PC-3 (cell line): ENCODE data around the gene RELL2. TPM values are rescaled to one million over a fixed set of nuclear protein-coding genes. Genes with fewer than 3 reads are reported as not detected.

Experiments used
- ATAC-seq: fragments of 200-7000 bp; cut with Tn5 transposase; 2 replicates; pipeline ENCODE4 v1.9.1; 2020; ENCODE audit warnings: mild to moderate bottlenecking, moderate library complexity
- BruUV-seq: library from RNA; stranded (reverse); fragments of 400-500 nt; replicated peaks from 2 replicates; lab custom pipeline; 2021; lab: Mats Ljungman, UMichigan
- CTCF ChIA-PET: fragments of 300-600 bp; sonication (Branson Sonifier 250); formaldehyde crosslinking; loops from one replicate; lab custom pipeline; 2022; ENCODE audit warnings: antibody characterized with exemption; lab: Charles Lee
- POLR2A ChIA-PET: fragments of 300-600 bp; sonication (Branson Sonifier 250); formaldehyde crosslinking; loops from one replicate; lab custom pipeline; 2022; ENCODE audit warnings: antibody characterized with exemption; ENCODE audit not compliant: unreplicated experiment; lab: Charles Lee
- DNase-seq: peaks from one replicate; pipeline ENCODE4 v3.0.0-alpha.2; 2015
- H2AFZ ChIP-seq: fragments of 300-600 bp; sonication (generic); 2 replicates; pipeline ENCODE4 v1.6.0; 2016; ENCODE audit warnings: antibody characterized with exemption, low read length
- H3F3A ChIP-seq: fragments of 300-600 bp; sonication (generic); one replicate; pipeline ENCODE4 v1.6.0; 2017; ENCODE audit warnings: antibody characterized with exemption, low read length, control low read depth, mild to moderate bottlenecking; ENCODE audit not compliant: unreplicated experiment
- H3K27ac ChIP-seq: fragments of 300-600 bp; sonication (generic); 2 replicates; pipeline ENCODE4 v1.5.1; 2016; ENCODE audit warnings: mild to moderate bottlenecking, low read length
- H3K27me3 ChIP-seq: fragments of 300-600 bp; sonication (generic); 2 replicates; pipeline ENCODE4 v1.6.1; 2016; ENCODE audit warnings: low read length, mixed read lengths
- H3K36me3 ChIP-seq: fragments of 300-600 bp; sonication (generic); 2 replicates; pipeline ENCODE4 v1.6.1; 2016; ENCODE audit warnings: low read depth, mixed run types, low read length, mixed read lengths
- H3K4me1 ChIP-seq: fragments of 300-600 bp; sonication (generic); 2 replicates; pipeline ENCODE4 v1.5.1; 2016; ENCODE audit warnings: low read length; ENCODE audit not compliant: insufficient read depth
- H3K4me2 ChIP-seq: fragments of 300-600 bp; sonication (generic); 2 replicates; pipeline ENCODE4 v1.6.0; 2016; ENCODE audit warnings: low read length
- H3K4me3 ChIP-seq: fragments of 300-600 bp; sonication (generic); 2 replicates; pipeline ENCODE4 v1.5.1; 2016; ENCODE audit warnings: mild to moderate bottlenecking, low read length, mixed read lengths
- H3K79me2 ChIP-seq: fragments of 300-600 bp; sonication (generic); 2 replicates; pipeline ENCODE4 v1.6.1; 2017; ENCODE audit warnings: low read length, mixed read lengths
- H3K9ac ChIP-seq: fragments of 300-600 bp; sonication (generic); 2 replicates; pipeline ENCODE4 v1.6.0; 2016; ENCODE audit warnings: mild to moderate bottlenecking, low read length
- H3K9me2 ChIP-seq: fragments of 300-600 bp; sonication (generic); replicated peaks from 2 replicates; pipeline ENCODE4 v1.6.1; 2016; ENCODE audit warnings: mixed run types, low read length, mixed read lengths
- H3K9me3 ChIP-seq: fragments of 300-600 bp; sonication (generic); 2 replicates; pipeline ENCODE4 v1.6.1; 2016; ENCODE audit warnings: low read length, mixed read lengths
- H4K20me1 ChIP-seq: fragments of 300-600 bp; sonication (generic); 2 replicates; pipeline ENCODE4 v1.6.1; 2016; ENCODE audit warnings: low read length, mixed read lengths
- CTCF ChIP-seq: fragments of 300-600 bp; sonication (generic); conservative IDR thresholded peaks from 2 replicates; pipeline ENCODE4 v1.5.1; 2017; ENCODE audit warnings: antibody characterized with exemption, low read depth, mild to moderate bottlenecking, low read length
- EZH2 ChIP-seq: fragments of 300-600 bp; sonication (generic); IDR thresholded peaks from one replicate; pipeline ENCODE4 v1.6.1; 2017; ENCODE audit warnings: antibody characterized with exemption, mild to moderate bottlenecking, low read length; ENCODE audit not compliant: unreplicated experiment
- EZH2phosphoT487 ChIP-seq: fragments of 300-600 bp; sonication (generic); IDR thresholded peaks from 2 replicates; pipeline ENCODE4 v1.6.1; 2018; ENCODE audit warnings: mild to moderate bottlenecking, antibody characterized with exemption, low read length, borderline replicate concordance
- intact Hi-C: fragments of 100-400 bp; cut with micrococcal nuclease; formaldehyde crosslinking; loops from 2 replicates; pipeline ENCODE4 v1.9.0; 2023
- total RNA-seq: library from RNA; depleted of rRNA; stranded (reverse); fragments of >200 nt; gene quantifications from 2 replicates; pipeline ENCODE4 v1.2.3, GENCODE V29; 2014; rRNA removed

RELL2 gene
- total RNA-seq, 1 experiment from 2014 or later, result 5.6 TPM

GRCh38 chr5:141685591-141685990, 48.8 kb downstream of the RELL2 start:
- Histone ChIP-seq H3K9me3 (no peaks in the 10 kb centered on the region), H4K20me1 (no peaks in the 10 kb centered on the region), H3K27ac (no peak overlapping the region), H3K27me3 (no peaks in the 10 kb centered on the region), H3K36me3 (no peaks in the 10 kb centered on the region), H3K4me2 (no peak overlapping the region), H3K4me1 (peaks cover 26% of the 10 kb centered on the region), H3K4me3 (no peak overlapping the region), H2AFZ (no peak overlapping the region), H3K9me2 (no peaks in the 10 kb centered on the region), H3K9ac (no peak overlapping the region), H3K79me2 (peaks cover 3% of the 10 kb centered on the region), H3F3A (peaks cover 4% of the 10 kb centered on the region)
- POLR2A ChIA-PET, result no interaction called here
- no TSS peak for BruUV-seq
- ATAC-seq (no peak), DNase-seq (no peak)
- intact Hi-C loops, result no loop called here
- TF ChIP-seq EZH2 (no peak), CTCF (no peak), EZH2phosphoT487 (no peak)
- CTCF ChIA-PET, result no interaction called here

GRCh38 chr5:141686648-141687416, 50.0 kb downstream of the RELL2 start:
- no peaks in the 10 kb centered on the region for H3K27me3 ChIP-seq
- no peaks in the 10 kb centered on the region for H3K9me3 ChIP-seq
- H2AFZ ChIP-seq, result no peak overlapping the region
- no peaks in the 10 kb centered on the region for H3F3A ChIP-seq
- no peak overlapping the region for H3K27ac ChIP-seq
- ATAC-seq, result no peak
- no peak overlapping the region for H3K4me3 ChIP-seq
- no peaks in the 10 kb centered on the region for H4K20me1 ChIP-seq
- no peaks in the 10 kb centered on the region for H3K36me3 ChIP-seq
- POLR2A ChIA-PET, result no interaction called here
- BruUV-seq, result no TSS peak
- H3K9ac ChIP-seq, result no peak overlapping the region
- peaks cover 15% of the 10 kb centered on the region for H3K4me1 ChIP-seq
- CTCF ChIA-PET, result no interaction called here
- intact Hi-C loops, result no loop called here
- no peak for DNase-seq
- no peak for TF ChIP-seq CTCF
- no peak for TF ChIP-seq EZH2phosphoT487
- no peak for TF ChIP-seq EZH2
- H3K79me2 ChIP-seq, result no peaks in the 10 kb centered on the region
- H3K4me2 ChIP-seq, result no peak overlapping the region
- H3K9me2 ChIP-seq, result no peaks in the 10 kb centered on the region

Other genes with a start within 250 kb of the RELL2 start
- gene PCDHGB4, start 249.3 kb upstream of the RELL2 start, total RNA-seq, result 0.73 and 1.3 TPM in 2 replicates
- 0.23 and 0.51 TPM in 2 replicates for gene PCDHGA8, start 244.4 kb upstream of the RELL2 start, total RNA-seq
- gene PCDHGB5, start 239.1 kb upstream of the RELL2 start, total RNA-seq, result 9.0 and 10.3 TPM in 2 replicates
- 1.9 and 2.9 TPM in 2 replicates for gene PCDHGA9, start 234.2 kb upstream of the RELL2 start, total RNA-seq
- 1.1 and 1.8 TPM in 2 replicates for gene PCDHGB6, start 229.0 kb upstream of the RELL2 start, total RNA-seq
- 0.23 and 0.84 TPM in 2 replicates for gene PCDHGA10, start 224.0 kb upstream of the RELL2 start, total RNA-seq
- 0.44 and 1.4 TPM in 2 replicates for gene PCDHGB7, start 219.3 kb upstream of the RELL2 start, total RNA-seq
- gene PCDHGA11, start 215.9 kb upstream of the RELL2 start, total RNA-seq, result 0.66 and 0.92 TPM in 2 replicates
- 0.11 and 0.52 TPM in 2 replicates for gene PCDHGA12, start 206.5 kb upstream of the RELL2 start, total RNA-seq
- 0.35 and 2.1 TPM in 2 replicates for gene PCDHGC3, start 161.0 kb upstream of the RELL2 start, total RNA-seq
- 0.58 and 1.5 TPM in 2 replicates for gene PCDHGC4, start 152.0 kb upstream of the RELL2 start, total RNA-seq
- gene PCDHGC5, start 147.9 kb upstream of the RELL2 start, total RNA-seq, result 0.40 and 0.46 TPM in 2 replicates
- 51.9 and 106 TPM in 2 replicates for gene DIAPH1, start 18.0 kb upstream of the RELL2 start, total RNA-seq
- 66.8 and 82.9 TPM in 2 replicates for gene HDAC3, start 148 bp upstream of the RELL2 start, total RNA-seq
- 17.2 and 22.7 TPM in 2 replicates for gene FCHSD1, start 14.4 kb downstream of the RELL2 start, total RNA-seq
- 7.1 and 14.2 TPM in 2 replicates for gene ARAP3, start 45.2 kb downstream of the RELL2 start, total RNA-seq
- gene PCDH1, start 241.4 kb downstream of the RELL2 start, total RNA-seq, result 53.0 and 55.8 TPM in 2 replicates